Measurements from ENCODE around the gene NPBWR2. TPM values are rescaled to one million over a fixed set of nuclear protein-coding genes. Genes with fewer than 3 reads are reported as not detected.
A peak's percentile ranks its signal among the peaks of the same experiment; 100 is the strongest.

NPBWR2 gene
- total RNA-seq, 4 donors from 2014 or later: not detected

GRCh38 chr20:64153410-64153809 is 46.0 kb upstream of the NPBWR2 start:
- TF ChIP-seq CTCF (IDR thresholded peaks at IDR 0.05) (no peak), POLR2A (IDR thresholded peaks at IDR 0.05) (no peak)

GRCh38 chr20:64152906-64153305 is 45.5 kb upstream of the NPBWR2 start:
- intact Hi-C loops (cut with DNase I; ENCODE audit: low total_unique reads): no loop called here
- DNase-seq (ENCODE audit: low spot score in 2 of 2): no peak
- WGBS, 2 donors: 74% methylated on average over 5 to 9 of the region's 9 CpGs
- no peak for TF ChIP-seq CTCF (IDR thresholded peaks at IDR 0.05)
- TF ChIP-seq POLR2A (IDR thresholded peaks at IDR 0.05): no peak
- no peak overlapping the region for H3K4me3 ChIP-seq (ENCODE audit: low read depth, poor library complexity, severe bottlenecking)

More at GRCh38 chr20:64153410-64153809, 46.0 kb upstream of the NPBWR2 start:
- no peak overlapping the region for H3K4me3 ChIP-seq (ENCODE audit: low read depth, poor library complexity, severe bottlenecking)
- no peak for DNase-seq (ENCODE audit: low spot score in 2 of 2)
- intact Hi-C loops (cut with DNase I; ENCODE audit: low total_unique reads): no loop called here
- 69 to 94% methylated on average over 2 of the region's 2 CpGs for WGBS, 2 donors

GRCh38 chr20:64151633-64152530 is 44.5 kb upstream of the NPBWR2 start:
- intact Hi-C loops (cut with DNase I; ENCODE audit: low total_unique reads): no loop called here
- no peak for TF ChIP-seq POLR2A (IDR thresholded peaks at IDR 0.05)
- peak in 1 of 3 donors; percentile 14 for TF ChIP-seq CTCF (IDR thresholded peaks at IDR 0.05)
- DNase-seq (ENCODE audit: low spot score in 2 of 2): no peak
- WGBS, 2 donors: 64 to 72% methylated on average over 24 of the region's 24 CpGs
- H3K4me3 ChIP-seq (ENCODE audit: low read depth, poor library complexity, severe bottlenecking): no peak overlapping the region

GRCh38 chr20:64150756-64151632 is 43.6 kb upstream of the NPBWR2 start:
- intact Hi-C loops (cut with DNase I; ENCODE audit: low total_unique reads): no loop called here
- TF ChIP-seq CTCF (IDR thresholded peaks at IDR 0.05): no peak
- TF ChIP-seq POLR2A (IDR thresholded peaks at IDR 0.05): no peak
- H3K4me3 ChIP-seq (ENCODE audit: low read depth, poor library complexity, severe bottlenecking): no peak overlapping the region
- 78 to 84% methylated on average over 13 of the region's 13 CpGs for WGBS, 2 donors
- DNase-seq (ENCODE audit: low spot score in 2 of 2): no peak

- intact Hi-C loops (cut with DNase I; ENCODE audit: low total_unique reads): no loop called here
- H3K4me3 ChIP-seq (ENCODE audit: low read depth, poor library complexity, severe bottlenecking): no peak overlapping the region
- peak in 1 of 2 donors; percentile 61 for DNase-seq (ENCODE audit: low spot score in 2 of 2)
- WGBS, 2 donors: 92 to 93% methylated on average over 26 of the region's 26 CpGs
- no peak for TF ChIP-seq CTCF (IDR thresholded peaks at IDR 0.05)
These were observed 42.6 kb upstream of the NPBWR2 start for GRCh38 chr20:64149809-64150560.

All from lower leg skin (tissue), 4 donors.